A172 (cell line): Measurements from ENCODE around the gene TGFBR3. TPM values are rescaled to one million over a fixed set of nuclear protein-coding genes. Genes with fewer than 3 reads are reported as not detected.
"Not testable (repeated sequence)": the region's sequence is repeated elsewhere in the genome, so short reads cannot be mapped to it uniquely, and the experiment has no call there.

Source experiments
- DNase-seq: peaks from one replicate; pipeline ENCODE4 v3.0.0-alpha.2; 2015; ENCODE audit warnings: low spot score
- total RNA-seq: library from RNA; depleted of rRNA; stranded (reverse); fragments of >200 nt; shearing (Covaris generic); gene quantifications from 2 replicates; pipeline ENCODE4 v1.2.3, GENCODE V29; 2014

TGFBR3 gene
- total RNA-seq, 1 experiment from 2014 or later: 9.5 TPM

- no peak for DNase-seq
Measured at GRCh38 chr1:91684481-91685196, 201.3 kb downstream of the TGFBR3 start.

DNA sequence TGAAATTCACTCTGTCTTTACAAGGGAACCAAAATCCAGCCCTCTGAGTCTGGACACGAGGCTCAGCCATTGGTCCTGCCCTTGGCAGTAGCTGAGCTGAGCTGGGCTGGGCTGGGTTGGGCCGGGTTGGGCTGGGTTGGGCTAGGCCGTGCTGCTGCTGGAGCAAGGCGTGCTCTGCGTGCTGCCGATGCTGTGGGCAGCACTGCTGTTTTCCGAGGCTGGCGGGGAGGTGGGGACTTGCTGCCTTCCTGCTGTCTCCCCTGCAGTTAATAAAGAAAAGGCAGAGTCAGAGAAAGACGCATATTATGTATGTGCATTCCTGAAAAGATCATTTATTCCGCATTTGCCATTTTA lies 202.4 kb downstream of the TGFBR3 start:
- no peak for DNase-seq

DNA sequence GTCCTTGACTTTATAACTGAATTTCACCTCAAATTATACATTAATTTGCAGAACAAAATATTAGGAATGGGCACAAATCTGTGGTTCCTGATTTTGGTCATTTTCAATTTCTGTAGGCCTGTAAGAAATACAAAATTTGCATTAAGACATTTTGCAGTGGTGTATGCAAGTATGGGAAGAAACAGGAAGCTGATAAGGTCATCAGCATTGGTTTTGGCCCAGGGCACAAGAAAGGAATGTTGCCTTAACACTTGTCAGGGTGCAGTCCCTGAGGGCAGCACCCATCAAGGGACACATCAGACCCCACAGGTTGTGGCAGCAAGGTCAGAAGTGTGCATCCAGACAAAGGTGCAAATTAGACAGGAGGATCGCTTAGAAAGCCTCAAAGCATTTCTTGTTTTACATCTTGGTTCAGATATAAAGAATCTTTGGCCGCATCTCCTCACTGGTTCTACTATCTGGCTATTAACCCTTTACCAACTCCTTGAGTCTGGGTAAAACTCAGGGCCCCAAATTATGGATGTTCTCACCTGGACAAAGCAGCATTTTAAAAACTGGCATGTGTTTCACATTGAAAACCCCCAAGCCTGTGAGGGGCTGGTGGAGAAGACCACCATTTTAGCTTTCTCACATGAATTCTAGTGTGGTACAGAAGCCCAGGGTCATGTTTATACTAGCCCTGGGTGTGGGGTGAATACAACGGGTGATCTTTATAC lies 202.9 kb downstream of the TGFBR3 start:
- DNase-seq: no peak

DNA sequence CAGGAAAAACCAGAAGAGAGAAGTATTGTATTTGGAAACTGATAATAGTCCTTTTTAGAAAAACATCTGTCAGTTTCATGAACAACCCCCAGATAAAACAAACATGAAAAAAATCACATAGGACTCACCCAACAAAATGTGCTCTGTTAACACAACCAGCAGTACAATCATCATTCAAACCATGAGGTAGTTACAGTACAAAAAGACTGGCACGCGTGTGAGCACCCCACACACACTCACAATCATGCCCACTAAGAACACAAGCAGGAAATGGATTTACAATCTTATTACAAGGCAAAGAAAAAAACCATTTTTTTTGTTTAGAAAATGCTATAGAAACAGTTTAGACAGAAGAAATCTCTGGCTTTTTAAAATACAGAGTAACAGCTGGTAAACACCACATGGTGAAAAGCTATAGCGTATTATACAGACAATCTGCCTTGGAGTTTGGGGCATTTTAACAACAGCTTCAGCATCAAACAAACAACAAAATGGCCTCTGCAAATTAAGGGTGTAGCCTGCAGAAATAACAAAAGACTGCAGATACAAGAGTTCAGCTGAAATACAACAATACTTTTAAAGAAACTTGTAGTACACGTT lies 205.3 kb downstream of the TGFBR3 start:
- DNase-seq: no peak

GRCh38 chr1:91679446-91679845 lies 206.5 kb downstream of the TGFBR3 start:
- no peak for DNase-seq

GRCh38 chr1:91676030-91676429 lies 209.9 kb downstream of the TGFBR3 start:
- DNase-seq: no peak

- no peak for DNase-seq
Measured at GRCh38 chr1:91674107-91674506, 211.8 kb downstream of the TGFBR3 start.

- no peak for DNase-seq
Measured at GRCh38 chr1:91673613-91674012, 212.3 kb downstream of the TGFBR3 start.

DNA sequence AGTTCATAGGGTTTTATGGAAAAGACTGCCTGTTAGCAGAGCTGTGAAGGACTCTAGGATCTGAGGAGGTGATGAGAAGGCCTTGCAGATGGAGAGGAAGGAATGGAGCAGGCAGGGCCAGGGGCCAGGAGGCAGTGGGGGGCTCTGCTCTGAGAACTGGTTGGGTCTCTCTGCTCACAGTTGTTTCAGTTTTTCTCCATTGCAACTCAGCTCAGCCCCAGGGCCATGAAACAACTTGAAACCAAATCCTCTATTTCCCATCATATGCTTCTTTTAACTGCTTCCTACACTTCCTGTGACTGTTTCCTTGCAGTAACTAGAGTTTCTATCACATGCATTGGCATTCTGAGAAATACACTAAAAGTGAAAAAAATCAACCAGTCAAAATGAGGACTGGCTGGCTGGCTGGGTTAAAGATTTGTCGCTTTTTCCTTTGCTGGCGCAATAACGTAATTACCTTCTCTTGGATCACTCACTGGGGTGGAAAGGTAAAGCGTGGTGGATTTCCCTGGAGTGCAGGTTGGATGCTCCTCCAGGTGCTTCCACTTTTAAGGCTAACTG lies 213.3 kb downstream of the TGFBR3 start:
- no peak for DNase-seq

DNA sequence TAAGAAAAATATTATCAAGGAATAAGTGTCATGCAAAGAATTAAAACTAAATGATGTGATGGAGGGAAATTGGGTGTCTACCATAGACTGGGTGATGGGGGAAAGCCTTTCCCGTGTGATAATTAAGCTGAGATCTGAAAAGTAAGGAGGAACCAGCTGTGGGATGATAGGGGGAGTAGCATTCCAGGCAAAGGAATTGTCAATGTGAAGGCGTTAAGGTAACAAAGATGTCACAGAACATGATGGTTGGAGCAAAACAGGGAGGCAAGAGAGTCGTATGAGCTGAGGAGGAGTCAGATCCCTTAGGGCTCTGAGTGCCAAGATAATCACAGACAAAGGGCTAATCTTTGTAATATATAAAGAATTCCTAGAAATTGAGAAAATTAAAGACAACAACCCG lies 215.2 kb downstream of the TGFBR3 start:
- no peak for DNase-seq

DNA sequence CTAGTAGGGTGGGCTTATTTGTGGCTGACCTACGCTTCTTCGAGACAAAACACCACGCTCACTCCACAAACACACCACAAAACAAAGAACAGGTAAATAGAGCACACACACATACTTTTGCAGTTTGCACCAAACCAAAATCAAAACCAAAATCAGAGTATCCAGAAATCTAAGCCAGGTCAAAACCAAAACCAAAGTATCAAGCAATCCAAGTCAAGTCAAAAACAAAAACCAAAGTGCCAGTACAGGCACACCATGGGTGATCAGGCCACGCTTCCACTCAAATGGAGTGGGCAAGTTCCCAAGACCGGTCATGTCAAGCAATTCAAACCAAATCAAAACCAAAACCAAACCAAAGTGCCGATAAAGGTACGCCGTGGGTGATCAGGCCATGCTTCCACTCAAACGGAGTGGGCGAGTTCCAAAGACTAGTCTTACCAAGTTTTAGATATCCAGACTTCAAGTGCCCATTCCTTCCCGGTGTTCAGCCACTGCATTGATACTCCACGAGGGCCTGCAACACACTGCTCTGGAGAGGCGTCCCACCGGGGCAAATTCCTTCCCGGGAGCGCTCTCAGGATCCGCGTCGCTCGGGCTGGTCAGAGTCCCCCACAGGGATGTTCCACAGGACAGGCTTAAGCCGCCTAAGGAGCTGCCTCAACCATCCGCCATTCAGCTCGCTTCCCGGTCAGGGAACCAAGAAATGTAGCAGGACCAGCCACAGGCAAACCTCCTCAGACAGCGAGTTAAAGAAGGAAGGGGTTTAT lies 216.2 kb downstream of the TGFBR3 start:
- DNase-seq: no peak

- not testable (repeated sequence) for DNase-seq
Measured at GRCh38 chr1:91666651-91667050, 219.3 kb downstream of the TGFBR3 start.

DNA sequence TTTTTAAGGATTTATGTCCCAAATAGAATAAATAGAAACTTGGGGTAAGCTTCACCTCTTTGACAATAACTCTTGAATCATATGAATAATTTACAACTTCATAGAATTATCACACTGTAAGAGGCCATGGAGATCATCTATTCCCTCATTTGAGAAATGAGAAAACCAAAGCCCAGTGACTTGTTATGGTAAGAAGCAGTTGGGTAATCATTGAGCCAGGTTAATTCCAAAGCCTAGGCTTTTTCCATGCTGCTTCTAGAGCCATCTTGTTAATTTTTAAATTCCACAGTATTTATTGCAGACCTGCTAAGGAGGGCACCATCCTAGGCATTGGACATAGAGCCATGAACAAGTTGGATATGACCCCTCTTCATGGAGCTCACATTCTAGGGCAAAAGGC lies 224.8 kb downstream of the TGFBR3 start:
- DNase-seq: no peak

DNA sequence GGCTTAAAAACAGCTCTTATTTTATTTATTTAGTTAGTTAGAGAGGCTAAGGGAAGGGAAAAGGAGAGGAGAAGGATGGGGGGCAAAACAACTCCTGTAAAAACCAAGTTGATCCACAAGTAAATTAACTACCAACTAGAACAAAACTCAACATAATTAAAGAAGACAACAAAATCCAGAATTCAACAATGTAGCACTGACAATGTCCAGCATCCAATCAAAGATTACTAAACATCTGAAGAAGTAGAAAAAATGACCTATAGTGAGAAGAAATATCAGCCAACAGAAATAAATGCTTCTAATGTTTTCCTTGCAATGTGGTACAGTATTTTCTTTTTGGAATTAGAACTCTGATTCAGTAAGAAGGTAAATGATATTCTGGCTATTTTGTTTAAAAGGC lies 225.2 kb downstream of the TGFBR3 start:
- DNase-seq: no peak

GRCh38 chr1:91655912-91656449 lies 230.0 kb downstream of the TGFBR3 start:
- DNase-seq: no peak

GRCh38 chr1:91653183-91653582 lies 232.8 kb downstream of the TGFBR3 start:
- no peak for DNase-seq

- peak; percentile 4 for DNase-seq
Measured at GRCh38 chr1:91651661-91652071, 234.3 kb downstream of the TGFBR3 start.

DNA sequence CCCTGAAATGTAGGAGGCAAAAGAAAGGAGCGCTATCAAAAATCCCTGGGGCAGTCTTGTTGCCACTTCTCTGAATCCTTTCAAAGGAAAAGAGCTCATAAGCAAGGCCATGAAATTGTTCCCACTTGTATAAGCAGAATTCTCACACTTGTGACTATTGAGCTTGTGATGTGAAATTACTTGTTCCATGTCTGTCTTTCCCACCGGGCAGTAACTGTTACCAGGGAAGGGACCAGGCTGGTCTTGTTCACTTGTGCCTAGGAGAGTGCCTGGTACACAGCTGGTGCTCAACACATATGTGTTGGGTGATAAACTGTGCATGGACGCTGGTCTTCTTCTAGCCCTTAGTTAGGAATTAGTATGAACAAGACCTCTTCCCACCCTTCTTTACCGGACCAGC lies 234.7 kb downstream of the TGFBR3 start:
- no peak for DNase-seq

- DNase-seq: peak; percentile 89
Measured at GRCh38 chr1:91650764-91651163, 235.2 kb downstream of the TGFBR3 start.

DNA sequence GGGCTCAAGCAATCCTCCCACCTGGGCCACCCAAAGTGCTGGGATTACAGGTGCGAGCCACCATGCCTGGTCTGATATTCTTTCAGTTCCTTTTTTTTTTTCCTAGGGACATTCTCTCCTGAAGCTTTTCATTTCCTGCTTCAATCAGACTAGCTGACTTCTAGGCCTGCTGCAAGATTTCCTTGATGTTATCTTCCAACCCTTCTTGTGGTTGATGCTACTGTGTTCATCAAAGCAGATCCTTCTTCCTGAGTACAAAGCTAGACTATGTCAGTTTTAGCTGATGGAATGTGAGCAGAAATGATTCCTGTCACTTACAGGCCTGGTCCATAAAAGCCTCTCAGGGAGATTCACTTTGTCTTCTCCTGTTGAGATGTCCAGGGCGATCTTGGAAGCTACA lies 238.9 kb downstream of the TGFBR3 start:
- DNase-seq: no peak

- no peak for DNase-seq
Measured at GRCh38 chr1:91645031-91645430, 240.9 kb downstream of the TGFBR3 start.

DNA sequence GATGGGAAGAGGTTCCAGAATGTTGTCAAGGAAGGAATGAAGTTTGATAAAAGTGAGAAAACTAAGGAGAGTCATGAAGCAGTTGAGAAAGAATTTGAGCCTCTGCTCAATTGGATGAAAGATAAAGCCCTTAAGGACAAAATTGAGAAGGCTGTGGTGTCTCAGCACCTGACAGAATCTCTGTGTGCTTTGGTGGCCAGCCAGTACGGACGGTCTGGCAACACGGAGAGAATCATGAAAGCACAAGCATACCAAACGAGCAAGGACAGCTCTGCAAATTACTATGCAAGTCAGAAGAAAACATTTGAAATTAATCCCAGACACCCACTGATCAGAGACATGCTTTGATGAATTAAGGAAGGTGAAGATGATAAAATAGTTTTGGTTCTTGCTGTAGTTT lies 242.5 kb downstream of the TGFBR3 start:
- DNase-seq: no peak
